ENCODE results near the gene ZNG1B. TPM values are rescaled to one million over a fixed set of nuclear protein-coding genes. Genes with fewer than 3 reads are reported as not detected.
A peak's percentile ranks its signal among the peaks of the same experiment; 100 is the strongest.
"Not testable (repeated sequence)": the region's sequence is repeated elsewhere in the genome, so short reads cannot be mapped to it uniquely, and the experiment has no call there.

The ZNG1B gene
- total RNA-seq, 3 donors from 2014 or later = 26.2 to 33.5 (median 27.8) TPM

DNA sequence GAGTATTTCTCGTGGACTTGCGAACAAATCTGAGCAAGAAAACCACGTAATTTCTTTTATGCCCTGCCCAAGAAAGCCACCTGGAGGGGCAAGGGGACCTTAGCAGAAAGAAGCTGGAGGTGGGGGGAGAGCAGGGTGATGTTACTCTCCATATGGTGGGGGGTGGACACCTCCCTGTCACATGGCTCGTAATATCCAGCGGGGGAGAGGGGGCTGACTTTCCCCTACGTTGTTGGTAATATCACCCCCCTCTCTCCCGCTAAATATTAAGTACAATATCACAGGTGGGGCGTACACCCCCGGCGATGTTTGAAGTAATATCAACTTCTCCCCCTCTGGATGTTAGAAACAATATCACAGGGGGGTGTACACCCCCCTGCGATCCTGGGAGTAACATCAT is 70.7 kb downstream of the ZNG1B start:
- H3K4me1 ChIP-seq (ENCODE audit: low read depth); H3K4me3 ChIP-seq; H3K36me3 ChIP-seq (ENCODE audit: low read depth); ATAC-seq; intact Hi-C loops (cut with DNase I, micrococcal nuclease); DNase-seq; H3K9me3 ChIP-seq: not testable (repeated sequence)

DNA sequence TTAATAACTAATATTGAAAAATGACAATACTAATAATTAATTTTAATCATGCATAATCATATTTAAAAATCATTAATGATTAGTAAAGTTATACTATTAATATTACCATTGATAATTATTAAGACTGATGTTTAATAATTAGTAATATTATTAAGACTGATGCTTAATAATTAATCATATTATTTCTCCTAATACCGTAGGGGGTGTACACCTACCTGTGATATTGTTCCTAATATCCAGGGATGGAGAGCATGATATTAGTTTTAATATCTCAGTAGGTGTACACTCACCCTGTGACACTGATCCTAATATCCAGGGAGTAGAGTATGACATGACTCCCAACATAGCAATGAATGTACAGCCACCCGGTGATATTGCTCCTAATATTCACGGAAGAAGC is 73.4 kb downstream of the ZNG1B start:
- H3K9me3 ChIP-seq; intact Hi-C loops (cut with DNase I, micrococcal nuclease); H3K4me3 ChIP-seq; ATAC-seq; H3K36me3 ChIP-seq (ENCODE audit: low read depth); H3K4me1 ChIP-seq (ENCODE audit: low read depth); DNase-seq: not testable (repeated sequence)

DNA sequence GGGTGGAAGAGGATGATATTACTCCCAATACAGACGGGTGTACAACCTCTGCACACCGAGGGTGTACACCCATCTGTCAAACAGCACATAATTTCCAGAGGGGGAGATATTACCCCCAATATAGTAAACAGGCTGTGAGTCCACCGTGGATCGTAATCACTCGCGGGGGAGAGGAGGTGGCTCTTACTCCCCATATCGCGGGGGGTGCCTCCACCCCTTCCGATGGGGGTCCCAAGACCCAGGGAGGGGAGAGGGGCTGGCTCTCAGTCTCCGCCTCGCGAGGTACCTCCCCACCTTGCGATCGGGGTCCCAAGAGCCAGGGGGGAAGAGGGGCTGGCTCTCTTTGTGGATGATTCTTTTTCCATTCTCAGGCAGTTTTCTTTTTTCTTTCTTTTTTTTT is 74.4 kb downstream of the ZNG1B start:
- H3K4me3 ChIP-seq; H3K4me1 ChIP-seq (ENCODE audit: low read depth); ATAC-seq; intact Hi-C loops (cut with DNase I, micrococcal nuclease); DNase-seq; H3K36me3 ChIP-seq (ENCODE audit: low read depth); H3K9me3 ChIP-seq: not testable (repeated sequence)

DNA sequence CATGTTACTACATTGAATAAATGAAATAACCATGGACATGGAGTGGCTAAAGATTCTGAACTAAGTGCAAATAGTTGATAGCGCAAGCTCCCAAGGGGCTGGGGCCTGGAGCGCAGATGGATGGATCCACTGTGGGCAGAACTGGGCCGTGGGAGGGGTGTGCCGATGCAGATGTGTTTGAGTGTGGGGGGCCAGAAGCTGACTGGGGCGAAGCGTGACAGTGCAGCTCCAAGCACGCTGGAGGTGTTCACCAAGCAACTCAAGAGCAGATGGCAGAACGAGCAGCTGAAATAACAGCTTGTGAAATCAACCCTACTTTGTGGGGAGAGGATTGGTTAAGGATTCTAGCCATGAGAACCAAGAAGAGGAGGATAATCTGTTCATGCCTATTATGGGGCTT is 78.0 kb downstream of the ZNG1B start:
- DNase-seq; intact Hi-C loops (cut with DNase I, micrococcal nuclease); ATAC-seq; H3K4me1 ChIP-seq (ENCODE audit: low read depth); H3K9me3 ChIP-seq; H3K36me3 ChIP-seq (ENCODE audit: low read depth); H3K4me3 ChIP-seq: not testable (repeated sequence)

DNA sequence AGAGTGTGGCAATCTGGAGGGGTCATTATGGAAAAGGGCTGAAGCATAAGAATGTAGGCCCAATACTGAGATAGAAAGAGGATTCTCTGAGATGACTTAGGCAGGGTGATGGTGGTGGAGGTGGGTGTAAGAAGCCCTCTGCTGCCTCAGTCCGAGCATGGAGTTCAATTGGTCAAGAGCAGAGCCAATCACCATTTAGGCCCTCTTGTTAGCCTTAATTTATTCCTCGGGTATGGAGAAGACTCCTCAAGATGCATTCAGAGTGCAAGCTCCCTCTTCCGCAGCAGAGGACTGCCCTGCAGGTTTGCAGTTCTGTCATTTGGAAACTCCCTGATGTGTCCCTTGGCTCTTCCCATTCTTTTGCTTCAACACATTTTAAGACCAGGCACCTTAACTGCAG is 78.5 kb downstream of the ZNG1B start:
- H3K36me3 ChIP-seq (ENCODE audit: low read depth); ATAC-seq; intact Hi-C loops (cut with DNase I, micrococcal nuclease): not testable (repeated sequence)

DNA sequence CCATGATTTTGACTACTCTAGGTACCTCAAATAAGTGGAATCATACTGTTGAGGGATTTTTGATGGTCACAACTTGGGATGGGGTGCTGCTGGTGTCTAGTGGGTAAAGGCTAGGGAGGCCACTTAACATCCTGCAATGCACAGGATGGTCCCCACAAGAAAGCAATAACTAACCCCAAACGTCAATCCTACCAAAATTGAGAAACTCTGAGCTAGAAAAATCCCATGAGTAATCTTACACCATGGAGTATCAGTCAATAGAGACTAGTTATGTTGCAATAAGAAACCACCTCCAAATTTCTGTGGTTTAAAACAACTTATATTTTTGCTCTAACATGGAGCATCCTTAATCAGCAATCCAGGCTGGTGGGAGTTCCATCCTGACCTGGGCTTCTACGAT is 79.5 kb downstream of the ZNG1B start:
- H3K4me3 ChIP-seq; ATAC-seq; H3K4me1 ChIP-seq (ENCODE audit: low read depth); DNase-seq; H3K36me3 ChIP-seq (ENCODE audit: low read depth); H3K9me3 ChIP-seq; intact Hi-C loops (cut with DNase I, micrococcal nuclease): not testable (repeated sequence)

More for the DNA sequence above, 78.5 kb downstream of the ZNG1B start:
- DNase-seq; H3K4me3 ChIP-seq; H3K9me3 ChIP-seq; H3K4me1 ChIP-seq (ENCODE audit: low read depth): not testable (repeated sequence)

DNA sequence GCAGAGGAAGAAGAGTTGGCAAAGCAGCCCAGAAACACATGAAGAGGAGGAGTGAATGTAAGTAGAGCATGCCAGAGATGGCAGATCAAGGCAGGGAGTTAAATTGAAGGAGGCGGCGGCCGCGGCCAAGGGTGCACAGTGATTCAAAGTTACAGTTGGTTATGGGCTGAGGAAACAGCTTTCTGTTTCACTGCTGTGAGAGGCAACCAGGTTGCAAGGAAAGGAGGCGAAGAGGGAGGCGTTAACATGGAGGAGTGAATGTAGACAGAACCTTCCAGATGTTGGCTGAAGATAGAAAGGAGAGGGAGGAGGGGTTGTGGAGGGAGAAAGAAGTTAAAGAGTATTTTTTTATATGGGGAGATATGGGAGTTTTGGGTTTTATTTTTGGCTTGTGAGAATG is 83.3 kb downstream of the ZNG1B start:
- not testable (repeated sequence) for ATAC-seq

DNA sequence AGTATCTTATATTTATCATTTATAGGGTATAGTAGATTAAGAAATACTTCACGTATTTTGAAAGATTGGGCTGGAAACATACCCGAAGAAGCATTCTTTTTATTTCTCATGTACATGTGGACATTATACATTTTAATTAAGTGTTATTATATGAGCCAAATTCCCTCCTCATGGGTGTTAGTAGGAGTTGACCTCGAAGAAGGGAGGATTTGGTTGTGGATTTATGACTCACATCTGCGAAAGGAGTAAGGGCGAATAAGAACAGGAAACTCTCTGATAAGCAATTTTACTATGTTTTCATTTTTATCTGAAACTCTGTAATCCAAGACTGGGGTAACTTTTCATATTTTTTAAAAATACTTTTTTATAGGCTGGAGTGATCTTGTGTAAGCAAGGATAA is 84.0 kb downstream of the ZNG1B start:
- intact Hi-C loops (cut with DNase I, micrococcal nuclease); ATAC-seq; H3K36me3 ChIP-seq (ENCODE audit: low read depth); H3K4me1 ChIP-seq (ENCODE audit: low read depth); H3K4me3 ChIP-seq; DNase-seq; H3K9me3 ChIP-seq: not testable (repeated sequence)

More for the DNA sequence above, 83.3 kb downstream of the ZNG1B start:
- H3K4me3 ChIP-seq; H3K36me3 ChIP-seq (ENCODE audit: low read depth); H3K9me3 ChIP-seq; DNase-seq; H3K4me1 ChIP-seq (ENCODE audit: low read depth); intact Hi-C loops (cut with DNase I, micrococcal nuclease): not testable (repeated sequence)

DNA sequence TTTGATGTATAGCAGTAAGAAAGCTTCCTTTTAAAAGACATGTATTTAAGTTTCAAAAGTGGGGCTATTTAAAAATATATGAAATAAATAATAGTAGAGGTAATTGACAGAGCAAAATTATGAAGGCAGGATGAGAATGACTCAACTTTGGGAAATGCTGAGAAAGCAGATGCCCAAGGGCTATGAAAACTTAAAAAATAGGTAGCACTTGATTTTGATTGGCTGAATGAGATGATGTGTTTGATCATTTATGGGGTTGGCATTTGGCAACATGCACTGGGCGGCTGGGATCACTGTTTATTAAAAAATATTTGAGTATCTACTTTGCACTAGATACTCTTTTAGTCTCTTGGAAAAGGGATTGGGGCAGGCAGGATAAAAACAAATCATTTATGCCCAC is 87.5 kb downstream of the ZNG1B start:
- H3K9me3 ChIP-seq; intact Hi-C loops (cut with DNase I, micrococcal nuclease); ATAC-seq; H3K4me1 ChIP-seq (ENCODE audit: low read depth); H3K4me3 ChIP-seq; H3K36me3 ChIP-seq (ENCODE audit: low read depth); DNase-seq: not testable (repeated sequence)

DNA sequence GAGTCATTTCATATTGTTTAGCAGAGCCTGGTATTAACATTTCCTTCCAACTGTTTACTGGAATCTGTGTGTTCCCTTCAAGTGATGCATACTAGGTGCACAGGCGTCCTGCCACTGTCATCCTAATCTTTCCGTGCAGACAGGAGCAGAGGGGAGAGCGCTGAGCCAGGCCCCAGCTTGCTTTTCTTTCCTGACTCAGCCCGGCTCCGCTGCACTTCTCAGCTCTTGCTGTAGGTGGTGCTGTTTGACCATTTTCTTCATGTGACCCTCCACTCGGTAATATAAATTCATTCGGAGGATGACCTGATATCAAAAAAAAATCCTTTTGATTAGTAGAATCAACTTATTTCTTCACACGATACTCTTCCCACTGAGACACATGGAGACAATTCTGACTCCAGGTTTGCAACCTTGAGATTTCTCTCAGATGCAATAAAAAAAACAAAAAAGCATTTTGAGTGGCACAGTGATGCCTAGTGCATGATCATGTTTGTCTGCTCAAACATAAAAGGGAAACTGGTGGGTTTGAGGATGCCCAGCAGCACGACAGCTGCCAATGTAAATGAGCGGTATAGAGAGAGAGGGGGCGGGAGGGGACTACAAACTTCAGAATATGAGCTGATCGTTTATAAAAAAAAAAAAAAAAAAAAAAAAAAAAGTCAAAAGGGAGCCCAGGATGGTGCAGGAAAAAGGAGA is 90.0 kb downstream of the ZNG1B start:
- H3K4me1 ChIP-seq (ENCODE audit: low read depth); H3K9me3 ChIP-seq; DNase-seq; H3K4me3 ChIP-seq; H3K36me3 ChIP-seq (ENCODE audit: low read depth); intact Hi-C loops (cut with DNase I, micrococcal nuclease): not testable (repeated sequence)
- ATAC-seq = peak; percentile 93

DNA sequence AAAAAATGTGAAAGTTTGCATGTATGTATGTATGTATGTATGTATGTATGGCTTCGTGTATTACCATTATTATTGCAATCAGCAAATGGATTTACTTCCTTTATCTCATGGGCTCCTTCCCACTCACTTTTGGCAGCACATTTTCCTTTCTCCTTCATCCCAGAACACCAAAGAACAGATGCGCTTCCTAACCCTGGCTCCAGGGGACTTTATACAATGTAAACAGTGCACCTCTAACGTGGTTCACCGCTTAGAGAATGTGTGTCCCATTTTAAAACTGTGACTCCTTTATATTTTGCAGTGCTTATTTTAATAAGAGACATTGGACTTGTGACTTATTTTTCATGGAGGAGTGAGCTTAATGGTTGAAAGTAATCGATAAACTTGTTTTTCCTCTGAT is 90.6 kb downstream of the ZNG1B start:
- H3K36me3 ChIP-seq (ENCODE audit: low read depth); DNase-seq; H3K4me1 ChIP-seq (ENCODE audit: low read depth); intact Hi-C loops (cut with DNase I, micrococcal nuclease); H3K9me3 ChIP-seq; H3K4me3 ChIP-seq; ATAC-seq: not testable (repeated sequence)

DNA sequence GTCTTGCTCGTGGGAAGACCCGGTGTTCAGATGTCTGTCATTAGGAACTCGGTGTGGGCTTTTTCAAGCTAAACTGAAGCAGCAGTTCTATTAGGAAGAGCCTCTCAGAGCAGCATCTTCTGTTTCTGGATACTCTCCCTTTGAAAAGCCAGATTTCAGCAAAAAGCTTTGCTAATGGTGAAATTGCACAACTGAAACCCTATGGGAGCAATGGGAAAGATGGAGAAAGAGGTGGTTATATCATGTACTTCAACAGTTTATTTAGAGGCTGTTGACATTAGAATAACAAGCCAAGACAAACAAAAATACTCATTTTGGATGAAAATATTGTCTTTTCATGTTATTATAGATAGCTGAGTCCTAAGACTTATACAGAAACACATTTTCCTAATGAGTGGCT is 91.4 kb downstream of the ZNG1B start:
- ATAC-seq; H3K4me3 ChIP-seq; H3K36me3 ChIP-seq (ENCODE audit: low read depth); H3K4me1 ChIP-seq (ENCODE audit: low read depth); H3K9me3 ChIP-seq; DNase-seq; intact Hi-C loops (cut with DNase I, micrococcal nuclease): not testable (repeated sequence)

DNA sequence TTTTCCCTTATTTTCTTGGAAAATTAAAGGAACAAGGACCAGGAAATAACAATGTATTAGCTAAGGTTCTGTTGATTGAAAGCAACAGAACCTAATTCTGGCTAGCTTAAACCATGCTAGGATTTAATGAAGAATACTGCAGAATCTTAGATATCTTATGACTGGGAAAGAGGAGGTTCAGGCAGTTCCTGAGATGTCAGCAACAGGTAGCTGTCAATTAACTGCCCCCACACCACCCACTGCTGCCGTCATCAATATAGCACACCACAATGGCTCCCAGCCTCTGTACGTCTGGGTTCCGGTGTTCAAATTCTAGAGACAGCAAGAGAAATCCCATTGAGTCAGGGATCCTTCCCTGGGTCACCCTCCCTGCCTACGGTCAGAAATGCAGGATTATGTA is 95.5 kb downstream of the ZNG1B start:
- H3K36me3 ChIP-seq (ENCODE audit: low read depth); ATAC-seq; H3K4me1 ChIP-seq (ENCODE audit: low read depth); DNase-seq; H3K9me3 ChIP-seq; intact Hi-C loops (cut with DNase I, micrococcal nuclease); H3K4me3 ChIP-seq: not testable (repeated sequence)

DNA sequence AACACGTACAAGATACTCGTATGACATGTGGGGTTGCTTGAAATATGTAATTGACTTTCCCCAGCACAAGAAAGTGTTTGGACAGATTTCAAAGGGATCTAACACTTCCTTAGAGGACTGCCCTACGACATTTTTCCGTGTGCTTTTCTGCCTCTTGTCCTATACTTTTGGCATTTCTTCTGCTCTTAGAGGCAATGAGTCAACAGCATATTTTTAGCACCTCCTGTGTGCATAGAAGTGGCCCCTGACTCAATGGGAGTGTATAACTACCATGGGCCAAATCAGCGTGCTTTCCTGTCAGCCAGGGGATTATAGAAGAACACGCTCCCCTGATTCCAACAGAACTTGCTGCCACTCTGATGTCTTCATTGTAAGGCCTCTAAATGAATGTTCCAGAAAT is 99.1 kb downstream of the ZNG1B start:
- H3K36me3 ChIP-seq (ENCODE audit: low read depth); H3K4me3 ChIP-seq; H3K4me1 ChIP-seq (ENCODE audit: low read depth); DNase-seq; H3K9me3 ChIP-seq; ATAC-seq; intact Hi-C loops (cut with DNase I, micrococcal nuclease): not testable (repeated sequence)

DNA sequence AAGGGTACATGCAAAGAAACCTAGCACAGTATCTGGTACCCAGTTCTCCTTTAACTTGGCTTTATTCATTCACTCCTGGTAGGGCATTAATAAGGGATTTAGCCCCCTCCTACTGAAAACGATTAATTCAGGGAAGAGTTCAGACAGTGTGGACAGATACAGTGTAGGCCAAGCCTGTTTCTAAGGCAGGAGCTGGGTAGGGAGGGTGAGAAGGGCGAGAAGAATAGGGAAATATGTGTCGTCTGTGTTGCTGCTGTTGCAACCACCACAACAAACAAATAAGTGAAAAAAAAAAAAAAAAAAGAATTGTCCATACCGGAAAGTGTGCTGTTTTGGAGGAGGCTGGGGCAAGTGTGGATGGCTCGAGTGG is 103.3 kb downstream of the ZNG1B start:
- H3K36me3 ChIP-seq (ENCODE audit: low read depth); H3K4me1 ChIP-seq (ENCODE audit: low read depth); intact Hi-C loops (cut with DNase I, micrococcal nuclease); H3K9me3 ChIP-seq; DNase-seq; H3K4me3 ChIP-seq: not testable (repeated sequence)
- peak; percentile 35 for ATAC-seq

All from mucosa of descending colon (tissue), 3 donors.